Choroid plexus epithelial cell (primary cell): ENCODE measurements around the gene STRADA.

Source experiments
- DNase-seq: peaks from one replicate; pipeline ENCODE4 v3.0.0-alpha.2; 2010; ENCODE audit warnings: low read depth
- H3K4me3 ChIP-seq: 2 replicates; pipeline ENCODE4 v1.5.1; 2011; ENCODE audit warnings: low read depth, mild to moderate bottlenecking, control low read depth, low read length, moderate library complexity
- CTCF ChIP-seq: conservative IDR thresholded peaks from 2 replicates; pipeline ENCODE4 v1.5.1; 2011; ENCODE audit warnings: low read depth, mild to moderate bottlenecking, control low read depth, inconsistent platforms, low read length, moderate library complexity

STRADA gene

GRCh38 chr17:63758428-63758827, 16.8 kb upstream of the STRADA start:
- H3K4me3 ChIP-seq, result no peak overlapping the region
- DNase-seq, result no peak
- no peak for TF ChIP-seq CTCF

- no peak for DNase-seq
- no peak for TF ChIP-seq CTCF
- no peak overlapping the region for H3K4me3 ChIP-seq
Observed at GRCh38 chr17:63754046-63754445, 12.4 kb upstream of the STRADA start.

GRCh38 chr17:63753215-63753614, 11.6 kb upstream of the STRADA start:
- DNase-seq, result no peak
- TF ChIP-seq CTCF, result no peak
- no peak overlapping the region for H3K4me3 ChIP-seq

- no peak for DNase-seq
- no peak overlapping the region for H3K4me3 ChIP-seq
- no peak for TF ChIP-seq CTCF
Observed at GRCh38 chr17:63752707-63753106, 11.1 kb upstream of the STRADA start.

GRCh38 chr17:63751806-63752205, 10.2 kb upstream of the STRADA start:
- TF ChIP-seq CTCF, result no peak
- DNase-seq, result no peak
- H3K4me3 ChIP-seq, result no peak overlapping the region

- no peak for TF ChIP-seq CTCF
- no peak for DNase-seq
Observed at GRCh38 chr17:63741143-63741407, 524 bp downstream of the STRADA start.

GRCh38 chr17:63740464-63741142, 996 bp downstream of the STRADA start:
- H3K4me3 ChIP-seq, result peak overlapping the region; percentile 91
- DNase-seq, result peak; percentile 7
- no peak for TF ChIP-seq CTCF

More at GRCh38 chr17:63741143-63741407, 524 bp downstream of the STRADA start:
- peak overlapping the region; percentile 91 for H3K4me3 ChIP-seq
